ENCODE measurements around the gene APOO.

- TF ChIP-seq, protein P1, sequence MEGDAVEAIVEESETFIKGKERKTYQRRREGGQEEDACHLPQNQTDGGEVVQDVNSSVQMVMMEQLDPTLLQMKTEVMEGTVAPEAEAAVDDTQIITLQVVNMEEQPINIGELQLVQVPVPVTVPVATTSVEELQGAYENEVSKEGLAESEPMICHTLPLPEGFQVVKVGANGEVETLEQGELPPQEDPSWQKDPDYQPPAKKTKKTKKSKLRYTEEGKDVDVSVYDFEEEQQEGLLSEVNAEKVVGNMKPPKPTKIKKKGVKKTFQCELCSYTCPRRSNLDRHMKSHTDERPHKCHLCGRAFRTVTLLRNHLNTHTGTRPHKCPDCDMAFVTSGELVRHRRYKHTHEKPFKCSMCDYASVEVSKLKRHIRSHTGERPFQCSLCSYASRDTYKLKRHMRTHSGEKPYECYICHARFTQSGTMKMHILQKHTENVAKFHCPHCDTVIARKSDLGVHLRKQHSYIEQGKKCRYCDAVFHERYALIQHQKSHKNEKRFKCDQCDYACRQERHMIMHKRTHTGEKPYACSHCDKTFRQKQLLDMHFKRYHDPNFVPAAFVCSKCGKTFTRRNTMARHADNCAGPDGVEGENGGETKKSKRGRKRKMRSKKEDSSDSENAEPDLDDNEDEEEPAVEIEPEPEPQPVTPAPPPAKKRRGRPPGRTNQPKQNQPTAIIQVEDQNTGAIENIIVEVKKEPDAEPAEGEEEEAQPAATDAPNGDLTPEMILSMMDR (conservative IDR thresholded peaks at IDR 0.05; ENCODE audit: low read depth in 2 of 2), result no peak
- TF ChIP-seq POLR2AphosphoS5 (IDR thresholded peaks at IDR 0.05; ENCODE audit: low read depth) (no peak), EZH2 (IDR thresholded peaks at IDR 0.05; ENCODE audit: low read depth, unreplicated experiment) (no peak), JUNB (IDR thresholded peaks at IDR 0.05; ENCODE audit: unreplicated experiment) (no peak), EZH2phosphoT487 (IDR thresholded peaks at IDR 0.05; ENCODE audit: unreplicated experiment) (no peak), NANOG (IDR thresholded peaks at IDR 0.05; ENCODE audit: borderline replicate concordance) (no peak), ZNF331 (CRISPR knock-in tag; IDR thresholded peaks at IDR 0.05; ENCODE audit: low read depth) (no peak), STAT1 (IDR thresholded peaks at IDR 0.05; ENCODE audit: unreplicated experiment) (no peak), CREB1 (CRISPR knock-in tag; IDR thresholded peaks at IDR 0.05; ENCODE audit: low read depth) (no peak)
- TF ChIP-seq, protein P2, sequence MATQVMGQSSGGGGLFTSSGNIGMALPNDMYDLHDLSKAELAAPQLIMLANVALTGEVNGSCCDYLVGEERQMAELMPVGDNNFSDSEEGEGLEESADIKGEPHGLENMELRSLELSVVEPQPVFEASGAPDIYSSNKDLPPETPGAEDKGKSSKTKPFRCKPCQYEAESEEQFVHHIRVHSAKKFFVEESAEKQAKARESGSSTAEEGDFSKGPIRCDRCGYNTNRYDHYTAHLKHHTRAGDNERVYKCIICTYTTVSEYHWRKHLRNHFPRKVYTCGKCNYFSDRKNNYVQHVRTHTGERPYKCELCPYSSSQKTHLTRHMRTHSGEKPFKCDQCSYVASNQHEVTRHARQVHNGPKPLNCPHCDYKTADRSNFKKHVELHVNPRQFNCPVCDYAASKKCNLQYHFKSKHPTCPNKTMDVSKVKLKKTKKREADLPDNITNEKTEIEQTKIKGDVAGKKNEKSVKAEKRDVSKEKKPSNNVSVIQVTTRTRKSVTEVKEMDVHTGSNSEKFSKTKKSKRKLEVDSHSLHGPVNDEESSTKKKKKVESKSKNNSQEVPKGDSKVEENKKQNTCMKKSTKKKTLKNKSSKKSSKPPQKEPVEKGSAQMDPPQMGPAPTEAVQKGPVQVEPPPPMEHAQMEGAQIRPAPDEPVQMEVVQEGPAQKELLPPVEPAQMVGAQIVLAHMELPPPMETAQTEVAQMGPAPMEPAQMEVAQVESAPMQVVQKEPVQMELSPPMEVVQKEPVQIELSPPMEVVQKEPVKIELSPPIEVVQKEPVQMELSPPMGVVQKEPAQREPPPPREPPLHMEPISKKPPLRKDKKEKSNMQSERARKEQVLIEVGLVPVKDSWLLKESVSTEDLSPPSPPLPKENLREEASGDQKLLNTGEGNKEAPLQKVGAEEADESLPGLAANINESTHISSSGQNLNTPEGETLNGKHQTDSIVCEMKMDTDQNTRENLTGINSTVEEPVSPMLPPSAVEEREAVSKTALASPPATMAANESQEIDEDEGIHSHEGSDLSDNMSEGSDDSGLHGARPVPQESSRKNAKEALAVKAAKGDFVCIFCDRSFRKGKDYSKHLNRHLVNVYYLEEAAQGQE (IDR thresholded peaks at IDR 0.05; ENCODE audit: unreplicated experiment), result no peak
Observed at GRCh38 chrX:23820235-23820782, 87.4 kb downstream of the APOO start.
